NCI-H345 (cell line): Measurements from ENCODE around the gene ARMC8.

ENCODE experiments used
- DNase-seq: peaks from one replicate; lab custom pipeline; 2025; lab: John Stamatoyannopoulos, UW

The ARMC8 gene

DNA sequence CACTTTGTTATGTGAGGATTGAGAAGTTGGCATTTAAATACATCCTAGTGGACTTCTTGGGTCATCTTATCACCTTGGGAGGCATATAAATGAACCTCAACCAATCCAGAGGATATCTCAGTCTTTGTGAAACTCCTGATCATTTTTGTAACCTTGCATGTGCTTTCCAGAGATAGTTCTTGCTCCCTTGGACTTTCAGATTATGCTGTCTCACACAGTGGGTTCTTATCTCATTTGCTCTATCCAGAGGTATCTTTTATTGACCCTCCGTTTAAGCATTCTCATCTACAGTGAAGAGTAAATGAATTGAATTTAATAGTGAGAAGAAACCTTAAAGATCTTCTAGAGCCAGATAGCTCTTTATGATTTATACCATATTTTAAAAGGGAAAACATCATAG is 10.4 kb downstream of the ARMC8 start:
- no peak for DNase-seq

DNA sequence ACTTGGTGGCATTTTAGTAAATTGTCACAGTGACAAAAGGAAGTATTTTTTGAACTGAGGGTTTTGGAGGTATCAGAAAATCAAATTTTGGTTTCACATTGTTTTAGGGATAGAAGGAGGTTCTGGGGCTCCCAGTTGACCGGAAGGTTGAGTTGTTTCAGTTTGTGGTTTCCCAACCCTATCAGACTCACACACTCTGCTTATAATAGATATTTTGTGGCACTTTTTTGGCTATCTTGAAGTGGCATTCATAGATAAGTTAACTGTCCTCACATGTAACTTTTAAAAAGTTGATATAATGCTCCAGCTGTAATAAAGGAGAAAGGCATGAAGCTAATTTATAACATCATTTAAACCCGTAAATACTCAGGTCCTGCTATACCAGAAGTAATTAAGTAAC is 12.8 kb downstream of the ARMC8 start:
- no peak for DNase-seq

DNA sequence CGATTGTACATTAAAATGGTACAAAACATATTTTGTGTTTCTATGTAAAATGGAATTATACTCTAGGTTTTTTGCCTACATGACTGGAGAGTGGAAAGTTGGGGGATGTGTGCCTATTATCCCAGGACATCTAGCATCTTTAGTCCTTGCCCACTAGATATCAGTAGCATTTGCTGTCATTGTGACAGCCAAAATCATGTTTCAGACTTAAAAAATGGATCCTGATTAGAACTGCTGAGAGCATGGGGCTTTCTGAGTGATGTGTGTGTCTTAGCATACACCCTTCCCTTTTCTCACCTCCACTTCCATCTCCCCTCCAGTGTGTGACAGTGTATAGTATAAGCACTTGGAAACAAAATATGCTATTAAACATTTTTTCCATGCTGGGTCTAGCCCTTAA is 13.3 kb downstream of the ARMC8 start:
- DNase-seq, result no peak

DNA sequence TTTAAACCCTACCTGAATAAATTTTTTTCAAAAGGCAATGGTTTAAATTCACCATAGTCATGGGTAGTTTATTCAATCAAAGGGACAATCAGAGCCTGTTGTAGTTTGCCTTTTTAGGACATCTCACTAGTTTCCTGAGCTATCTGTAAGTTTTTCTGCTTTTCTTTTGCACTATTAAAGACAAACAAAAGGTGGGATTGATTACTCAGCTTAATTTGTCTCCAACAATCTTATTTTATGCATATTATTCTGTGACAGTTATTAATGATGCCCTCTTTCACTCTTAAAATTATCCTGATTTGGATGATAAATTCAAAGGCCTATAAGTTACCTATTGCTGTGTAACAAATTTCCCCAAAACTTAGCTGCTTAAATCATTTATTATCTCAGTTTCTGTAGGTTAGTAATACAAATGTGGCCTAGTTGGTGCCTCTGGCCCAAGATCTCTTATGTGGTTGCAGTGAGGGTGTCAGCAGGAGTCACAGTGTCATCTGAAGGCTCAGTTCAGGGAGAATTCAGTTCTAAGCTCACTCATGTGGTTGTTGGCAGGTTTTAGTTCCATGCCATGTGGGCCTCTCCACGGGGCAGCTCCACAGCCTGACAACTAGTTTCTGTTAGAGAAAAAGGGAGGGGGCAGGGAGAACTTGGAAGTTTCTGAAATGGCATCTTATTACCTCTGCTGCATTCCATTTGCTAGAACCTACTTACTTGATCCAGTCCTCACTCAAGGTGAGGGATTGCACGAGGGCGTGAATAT is 16.0 kb downstream of the ARMC8 start:
- no peak for DNase-seq

DNA sequence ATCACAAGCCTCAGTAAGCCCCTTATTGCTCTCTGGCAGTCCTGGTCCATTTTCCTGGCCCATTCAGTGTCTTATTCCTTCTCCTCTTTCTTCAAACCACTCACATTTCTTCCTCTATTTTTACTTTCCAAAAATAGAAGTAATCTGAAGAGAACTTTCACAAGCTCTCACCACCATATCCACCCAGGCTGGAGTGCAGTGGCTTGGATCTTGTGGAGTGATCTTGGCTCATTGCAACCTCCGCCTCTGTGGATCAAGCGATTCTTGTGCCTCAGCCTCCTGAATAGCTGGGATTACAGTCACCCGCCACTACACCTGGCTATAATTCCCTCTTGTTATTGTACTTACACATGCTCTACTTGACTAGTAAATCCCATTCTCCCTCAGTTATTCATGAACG is 16.8 kb downstream of the ARMC8 start:
- DNase-seq, result no peak

DNA sequence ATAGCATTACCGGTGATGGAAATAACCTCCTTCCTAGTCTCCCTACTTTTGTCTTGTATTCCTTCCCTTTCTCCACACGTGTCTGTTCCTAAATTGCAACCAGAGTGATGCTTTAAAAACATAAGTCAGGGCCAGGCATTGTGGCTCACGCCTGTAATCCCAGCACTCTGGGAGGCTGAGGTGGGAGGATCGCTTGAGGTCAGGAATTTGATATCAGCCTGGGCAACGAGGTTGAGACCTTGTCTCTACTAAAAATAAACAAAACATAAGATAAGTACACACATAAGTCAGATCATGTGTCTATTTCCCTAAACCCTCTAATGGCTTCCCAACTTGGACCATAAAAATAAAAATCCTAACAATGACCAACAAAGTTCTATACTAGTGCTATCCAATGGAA is 18.4 kb downstream of the ARMC8 start:
- DNase-seq, result no peak

DNA sequence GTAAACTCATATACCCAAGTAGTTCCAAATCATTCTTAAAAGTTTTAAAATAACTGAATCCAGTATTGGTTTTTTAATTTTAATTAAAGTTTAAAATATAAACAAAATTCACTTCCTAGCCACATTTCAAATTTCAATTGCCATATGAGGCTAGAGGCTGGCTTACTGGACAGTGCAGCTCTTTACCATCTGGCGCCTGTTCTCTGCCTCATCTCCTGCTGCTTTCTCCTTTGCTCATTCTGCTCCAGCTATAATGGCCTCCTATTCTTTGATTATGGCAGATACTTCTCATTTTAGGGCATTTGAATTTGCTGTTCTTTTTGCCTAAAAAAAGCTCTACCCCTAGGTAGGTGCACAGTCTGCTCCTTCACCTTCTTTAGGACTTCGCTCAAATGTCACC is 19.1 kb downstream of the ARMC8 start:
- DNase-seq, result no peak

DNA sequence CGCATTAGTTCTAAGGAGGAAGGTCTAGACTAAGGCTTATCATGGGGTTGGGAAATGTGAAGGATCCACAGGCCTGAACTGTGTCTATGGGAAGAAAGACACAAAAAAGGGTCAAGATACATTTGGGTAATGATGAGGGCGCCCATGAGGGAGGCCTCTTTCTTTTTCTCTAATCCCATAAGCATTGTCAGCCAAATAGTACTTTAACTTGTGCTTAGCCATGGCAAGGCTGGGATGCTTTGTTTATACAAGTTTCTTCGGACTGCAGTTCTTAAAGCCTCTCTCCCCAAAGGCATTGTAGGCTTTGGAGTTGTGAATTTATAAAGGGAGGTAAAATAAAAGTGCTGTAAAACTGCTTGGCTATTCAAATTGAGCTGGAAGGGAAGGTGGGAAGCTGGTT is 23.4 kb downstream of the ARMC8 start:
- DNase-seq, result no peak

DNA sequence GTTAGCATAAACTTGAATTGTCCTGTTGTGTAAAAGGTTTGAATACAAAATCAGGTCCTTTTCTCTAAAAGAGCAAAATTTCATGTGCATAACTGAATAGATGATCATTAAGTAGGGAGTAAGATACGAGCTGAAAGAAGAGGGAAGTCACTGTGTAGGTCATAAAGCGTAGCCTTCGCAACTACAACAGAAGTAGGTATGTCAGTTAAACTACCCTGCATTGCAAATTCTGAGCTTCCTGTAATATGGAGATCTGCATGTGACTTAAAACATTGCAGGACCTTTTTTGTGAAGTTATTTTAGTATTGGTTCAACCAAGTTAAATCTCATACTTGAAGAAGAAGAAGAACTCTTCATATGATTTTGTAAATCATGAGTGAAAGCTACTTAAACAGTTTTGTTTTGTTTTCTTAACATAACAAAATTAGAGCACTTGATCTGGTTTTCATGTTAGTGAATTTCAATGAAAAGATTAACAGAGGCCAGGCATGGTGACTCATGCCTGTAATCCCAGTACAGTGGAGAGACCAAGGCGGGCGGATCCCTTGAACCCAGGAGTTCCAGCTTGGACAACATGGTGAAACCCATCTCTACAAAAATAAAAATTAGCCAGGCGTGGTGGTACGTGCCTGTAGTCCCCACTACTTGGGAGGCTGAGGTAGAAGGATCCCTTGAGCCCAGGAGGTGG is 26.4 kb downstream of the ARMC8 start:
- no peak for DNase-seq

DNA sequence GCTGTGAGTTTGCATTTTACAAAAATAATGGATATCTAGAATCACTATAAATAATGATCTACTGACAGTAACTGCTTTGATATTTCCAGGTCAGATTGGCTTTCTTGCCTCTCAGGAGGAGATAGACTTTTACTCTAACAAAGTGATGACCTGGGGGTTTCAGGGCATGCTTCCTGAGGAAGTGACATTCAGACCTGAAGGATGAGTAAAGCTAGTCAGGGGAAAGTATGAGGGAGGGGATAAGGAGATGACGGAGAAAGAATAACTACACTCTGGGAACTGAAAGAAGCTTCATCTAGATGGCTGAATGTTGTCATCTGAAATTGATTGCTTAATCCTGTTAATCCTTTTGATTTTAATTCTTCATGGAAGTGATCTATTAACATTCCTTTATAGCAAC is 32.2 kb downstream of the ARMC8 start:
- DNase-seq, result no peak

DNA sequence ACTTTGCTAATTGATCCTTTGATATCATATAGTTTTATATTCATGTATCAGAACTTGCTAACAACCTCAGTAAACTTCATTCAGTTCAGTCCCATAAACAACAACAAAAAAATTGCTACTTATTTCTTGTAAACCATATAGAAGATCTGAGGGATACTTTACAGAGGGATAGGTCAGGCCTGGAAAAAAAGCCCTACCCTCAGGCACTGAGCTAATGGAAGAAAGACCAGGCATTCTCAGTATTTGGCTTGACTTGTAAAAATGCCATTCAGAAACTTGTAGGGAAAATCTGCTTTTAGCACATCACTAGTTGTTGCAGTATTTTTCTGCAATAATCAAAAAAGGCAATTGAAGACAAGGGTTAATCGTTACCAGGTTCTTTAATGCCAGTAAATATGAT is 33.1 kb downstream of the ARMC8 start:
- no peak for DNase-seq

DNA sequence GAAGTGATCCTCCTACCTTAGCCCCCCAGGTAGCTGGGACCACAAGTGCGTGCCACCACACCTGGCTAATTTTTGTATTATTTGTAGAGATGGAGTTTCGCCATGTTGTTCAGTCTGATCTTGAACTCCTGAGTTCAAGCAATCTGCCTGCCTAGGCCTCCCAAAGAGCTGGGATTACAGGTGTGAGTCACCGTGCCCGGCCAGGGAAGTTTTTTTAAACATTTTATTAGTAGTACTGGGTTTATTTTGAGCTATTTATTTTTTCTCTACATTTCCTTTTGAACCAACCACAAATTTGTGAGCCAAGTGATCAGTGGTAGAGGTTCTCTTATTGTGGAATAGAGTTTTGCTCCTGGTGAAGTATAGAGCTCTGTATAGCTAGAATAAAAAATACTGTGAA is 33.7 kb downstream of the ARMC8 start:
- DNase-seq, result no peak

DNA sequence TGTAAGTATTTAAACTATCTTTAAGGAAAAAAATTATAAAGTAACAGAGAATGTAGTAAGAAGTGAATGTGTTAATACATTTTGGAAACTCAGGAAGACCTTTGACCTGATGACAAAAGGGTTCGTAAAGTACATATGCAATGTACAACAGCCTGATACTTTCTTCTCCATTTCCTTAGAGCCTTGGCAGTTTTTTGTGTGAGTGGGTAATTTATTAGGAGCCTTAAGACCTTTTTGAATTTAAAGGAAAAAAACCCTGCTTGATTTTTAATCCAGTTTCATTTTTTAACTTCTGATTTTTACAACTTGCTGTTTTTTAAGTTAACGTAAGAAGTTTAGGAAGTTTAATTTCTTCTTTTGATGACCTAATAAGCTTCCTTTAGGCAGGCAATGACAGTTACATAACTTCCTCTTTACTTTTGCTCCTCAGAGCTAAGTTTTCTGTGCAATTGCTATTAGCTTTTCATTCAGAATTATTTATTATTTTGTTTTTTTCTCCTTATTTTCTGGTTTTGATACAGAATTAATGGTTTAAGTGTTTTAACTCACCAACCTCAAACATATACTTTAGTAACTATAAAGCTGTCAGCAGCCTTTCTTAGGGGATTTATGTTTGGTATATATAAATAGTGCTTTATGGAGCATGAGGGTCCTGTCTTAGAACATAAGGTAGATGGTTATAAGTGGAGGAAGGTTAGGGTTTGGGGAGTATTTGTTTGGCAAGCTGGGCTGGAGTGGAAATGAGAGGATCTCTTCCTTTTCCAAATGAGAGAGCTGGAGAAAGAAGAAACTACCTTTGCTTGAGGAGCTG is 35.2 kb downstream of the ARMC8 start:
- DNase-seq, result no peak

DNA sequence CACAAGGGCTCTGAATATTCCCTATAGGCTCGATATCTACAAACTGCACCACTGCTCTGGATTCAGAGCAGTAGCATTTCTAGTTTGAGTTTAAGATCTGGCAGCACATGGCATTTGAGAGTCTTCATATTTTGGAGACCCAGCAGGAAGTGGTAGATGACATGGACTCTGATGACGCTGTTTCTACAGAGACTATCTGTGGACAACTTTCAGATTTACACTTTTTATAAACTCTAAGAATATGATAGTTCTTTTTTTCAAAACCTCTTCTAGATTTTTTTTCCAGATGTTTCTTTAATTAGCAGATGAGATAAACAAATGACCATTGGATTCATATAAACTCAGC is 35.8 kb downstream of the ARMC8 start:
- DNase-seq, result no peak

DNA sequence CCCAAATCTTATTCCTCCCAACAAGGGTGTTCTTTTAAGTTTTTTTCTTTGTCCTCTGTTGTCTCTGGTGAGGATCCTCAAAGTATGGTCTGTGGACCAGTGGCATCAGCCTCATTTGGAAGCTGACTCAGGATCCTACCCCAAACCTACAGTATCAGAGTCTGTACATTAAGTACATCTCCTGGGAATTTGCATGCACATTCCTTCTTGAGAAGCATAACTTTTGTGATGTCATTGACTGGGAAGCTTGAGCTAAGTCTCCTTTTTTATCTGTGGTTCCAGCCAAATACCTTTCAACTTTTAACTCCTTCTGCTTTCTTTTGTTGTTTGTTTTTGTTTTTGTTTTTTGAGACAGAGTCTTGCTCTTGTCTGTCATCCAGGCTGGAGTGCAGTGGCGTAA is 40.5 kb downstream of the ARMC8 start:
- no peak for DNase-seq

DNA sequence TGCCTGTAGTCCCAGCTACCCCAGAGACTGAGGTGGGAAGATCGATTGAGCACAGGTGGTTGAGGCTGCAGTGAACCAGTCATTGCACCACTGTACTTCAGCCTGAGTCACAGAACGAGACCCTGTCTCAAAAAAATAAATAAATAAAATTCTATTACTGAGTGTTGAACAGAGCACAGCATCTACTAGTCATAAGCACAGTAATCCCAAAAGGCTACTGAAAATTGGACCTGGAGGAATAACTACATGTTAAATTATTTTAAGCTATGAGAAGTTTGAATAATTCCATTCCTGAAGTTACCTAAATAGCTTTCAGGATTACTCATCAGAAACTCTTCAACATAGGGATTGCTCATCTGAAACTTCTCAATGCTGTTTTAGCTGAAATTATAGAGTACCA is 43.4 kb downstream of the ARMC8 start:
- DNase-seq, result no peak

DNA sequence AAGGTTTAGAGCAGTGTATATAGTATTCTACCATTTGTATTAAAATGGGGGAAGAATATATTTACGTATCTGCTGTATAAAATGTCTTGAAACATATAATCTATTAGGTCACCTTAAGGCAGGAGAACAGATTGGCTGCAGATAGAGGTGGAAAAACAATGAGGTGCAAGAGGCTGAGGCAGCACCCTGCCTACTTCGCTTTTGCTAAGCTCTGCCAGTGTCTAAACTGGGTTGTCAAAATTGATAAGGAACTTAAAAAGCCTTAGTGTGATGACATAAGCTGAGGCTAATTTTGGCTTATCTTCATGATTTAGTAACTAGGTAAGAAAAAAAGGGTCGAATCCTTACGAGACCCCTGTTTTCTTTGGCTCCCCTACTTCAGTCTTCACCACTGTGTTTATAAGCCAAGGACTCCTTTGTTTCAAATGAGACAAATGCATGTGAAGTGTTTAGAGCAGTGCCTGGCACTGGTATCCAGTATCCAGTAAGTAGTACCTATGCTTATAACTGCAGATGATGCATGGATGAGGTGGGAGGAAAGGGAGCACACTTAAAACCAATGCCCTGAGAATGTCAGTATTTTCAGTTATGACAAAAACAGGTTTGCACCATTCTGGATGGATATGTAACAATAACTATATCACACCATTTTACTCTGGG is 45.7 kb downstream of the ARMC8 start:
- DNase-seq, result no peak

DNA sequence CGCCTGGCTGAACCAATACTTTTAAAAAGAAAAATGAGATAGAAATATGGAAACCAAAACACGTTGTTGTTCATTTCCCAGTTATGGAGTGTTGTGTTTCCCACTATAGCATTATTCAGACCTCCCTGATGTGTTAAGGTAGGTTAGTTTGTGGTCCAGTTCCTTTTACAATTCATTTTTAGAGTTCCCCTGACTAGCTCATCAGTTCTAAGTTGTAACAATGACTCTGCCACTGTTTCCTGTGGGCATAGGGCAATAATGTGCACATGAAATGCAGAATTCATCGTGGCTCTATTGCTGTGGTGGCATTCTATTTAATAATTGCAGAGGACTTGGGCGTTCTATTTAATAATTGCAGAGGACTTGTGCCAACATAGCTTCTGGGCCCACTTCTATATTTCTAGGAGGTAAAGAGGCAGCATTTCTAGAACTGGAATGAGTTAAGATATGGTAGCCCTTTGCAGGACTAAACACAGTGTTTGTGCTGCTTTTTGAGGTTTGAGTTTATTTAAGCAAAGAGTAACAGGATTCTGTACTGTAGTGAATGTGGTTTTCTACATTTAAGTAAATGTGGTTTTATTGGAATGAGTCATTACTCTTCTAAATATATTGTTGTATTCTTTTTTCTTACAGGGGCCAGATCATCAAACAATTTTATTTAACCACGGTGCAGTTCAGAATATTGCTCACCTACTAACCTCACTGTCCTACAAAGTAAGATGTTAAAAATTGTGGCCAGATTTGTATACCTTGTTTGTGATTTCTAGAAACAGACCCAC is 47.5 kb downstream of the ARMC8 start:
- no peak for DNase-seq

DNA sequence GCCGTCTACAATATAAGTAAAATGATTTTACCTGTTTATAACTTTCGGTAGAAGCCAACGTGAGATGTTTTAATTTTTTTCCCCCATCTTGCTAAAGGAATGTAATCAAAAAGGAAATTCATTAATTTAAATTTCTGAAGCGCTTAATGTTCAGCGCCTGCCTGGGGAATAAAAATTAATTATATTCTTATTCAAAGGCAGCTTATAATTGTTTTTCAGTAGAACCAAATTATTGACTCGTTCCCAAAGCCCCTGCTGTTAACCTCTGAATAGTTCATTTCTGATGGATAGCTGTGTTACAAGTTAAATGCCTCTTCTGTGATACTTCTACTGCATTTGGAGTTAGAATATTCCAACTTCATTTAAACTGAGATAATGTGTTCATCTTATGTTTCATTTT is 51.6 kb downstream of the ARMC8 start:
- no peak for DNase-seq

DNA sequence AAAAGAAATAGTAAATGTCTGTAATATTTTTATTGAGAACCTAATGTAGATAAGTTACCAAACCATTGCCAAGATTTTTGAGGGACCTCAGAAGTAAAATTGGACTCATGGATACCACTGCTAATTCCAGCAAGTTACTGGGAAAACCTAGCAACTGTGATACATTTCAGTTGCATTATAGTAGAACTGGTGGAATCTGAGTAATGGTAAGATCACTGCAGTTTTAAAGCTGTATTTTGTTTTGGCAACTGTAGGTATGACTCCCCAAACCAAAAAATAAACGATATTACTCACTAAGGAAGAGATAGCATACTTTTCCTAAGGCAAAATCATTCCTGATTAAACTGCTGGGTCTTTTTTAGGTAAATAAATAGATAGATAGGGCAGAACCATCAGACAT is 54.0 kb downstream of the ARMC8 start:
- DNase-seq, result no peak

DNA sequence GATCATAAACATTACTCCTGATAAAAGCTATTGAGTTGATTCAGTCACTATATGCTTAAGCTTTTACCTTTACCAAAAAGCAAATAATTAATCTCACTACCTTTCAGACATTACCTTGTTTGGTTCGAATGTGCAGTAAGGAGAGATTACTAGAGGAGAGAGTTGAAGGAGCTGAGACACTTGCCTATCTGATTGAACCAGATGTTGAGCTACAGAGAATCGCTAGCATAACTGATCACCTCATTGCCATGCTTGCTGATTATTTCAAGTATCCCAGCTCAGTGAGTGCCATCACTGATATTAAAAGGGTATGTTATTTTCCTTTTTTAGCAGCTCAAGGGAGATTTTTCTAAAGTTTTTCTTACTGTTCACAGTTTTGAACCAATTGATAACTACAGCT is 54.6 kb downstream of the ARMC8 start:
- DNase-seq, result no peak

DNA sequence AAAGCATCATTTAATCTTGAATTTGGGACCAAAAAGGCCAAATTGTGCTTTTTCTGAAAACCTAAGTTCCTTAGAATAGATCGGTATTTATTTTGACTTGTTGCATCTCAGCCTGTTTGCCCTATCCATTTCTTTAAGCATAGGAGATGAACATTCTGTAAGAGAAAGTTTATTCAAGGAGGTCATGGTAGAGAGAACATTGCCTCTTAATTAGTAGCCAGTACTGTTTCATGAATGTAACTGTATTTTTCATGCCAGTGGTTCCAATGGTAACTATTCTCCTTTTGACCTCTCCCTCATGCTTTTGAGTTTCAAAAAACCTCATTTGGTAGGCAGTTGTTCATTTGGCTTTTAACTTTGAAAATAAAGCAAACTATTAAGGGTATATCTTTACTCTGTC is 55.4 kb downstream of the ARMC8 start:
- no peak for DNase-seq
